Stimulated activated CD8-positive, alpha-beta memory T cell treated with anti-CD3 and anti-CD28 coated beads, Interleukin-4, amount 100 ng/mL, for 1 hour (primary cell): ENCODE results near the gene SPOCK1.

Experiments used
- DNase-seq, 2 donors: peaks; one replicate each; pipeline ENCODE4 v3.0.0-alpha.2; 2020; ENCODE audit warnings: low read depth in 2 of 2, low spot score in 1 of 2

The SPOCK1 gene

DNA sequence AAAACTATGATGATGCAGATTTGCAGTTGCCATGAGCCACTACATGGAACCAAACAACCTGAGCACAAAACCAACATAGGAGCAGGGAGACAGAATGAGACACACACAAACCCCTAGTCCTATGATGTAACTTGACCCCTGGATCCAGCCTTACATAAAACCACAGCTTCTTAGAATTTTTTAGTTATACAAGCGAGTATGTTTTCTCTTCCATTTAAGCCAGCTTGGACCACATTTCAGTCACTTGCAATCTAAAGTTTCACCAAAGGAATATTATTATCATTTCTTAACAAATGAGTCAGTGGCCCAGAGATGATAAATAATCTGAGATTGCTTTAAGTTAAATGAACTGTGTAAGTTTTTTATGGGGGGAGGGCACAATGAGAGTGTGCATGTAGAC lies 6.8 kb downstream of the SPOCK1 start:
- no peak for DNase-seq

DNA sequence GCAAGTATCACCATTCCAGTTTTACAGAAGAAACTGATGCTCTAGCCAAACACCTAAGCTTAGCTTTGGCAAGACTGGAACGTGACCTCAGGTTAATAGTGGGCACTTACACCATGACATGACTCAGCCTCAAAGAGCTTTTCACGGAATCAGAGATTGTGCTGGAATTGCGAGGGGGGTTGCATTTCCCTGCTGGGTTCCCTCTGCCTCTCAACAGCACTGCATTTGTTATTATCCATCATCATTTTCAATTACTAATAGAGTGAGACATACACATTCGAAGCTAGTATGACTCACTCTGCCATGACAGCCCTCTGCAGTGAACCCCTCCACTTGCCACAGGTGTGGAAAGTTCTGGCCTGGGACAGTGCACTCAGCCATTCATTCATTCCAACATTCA lies 8.0 kb downstream of the SPOCK1 start:
- DNase-seq = no peak

DNA sequence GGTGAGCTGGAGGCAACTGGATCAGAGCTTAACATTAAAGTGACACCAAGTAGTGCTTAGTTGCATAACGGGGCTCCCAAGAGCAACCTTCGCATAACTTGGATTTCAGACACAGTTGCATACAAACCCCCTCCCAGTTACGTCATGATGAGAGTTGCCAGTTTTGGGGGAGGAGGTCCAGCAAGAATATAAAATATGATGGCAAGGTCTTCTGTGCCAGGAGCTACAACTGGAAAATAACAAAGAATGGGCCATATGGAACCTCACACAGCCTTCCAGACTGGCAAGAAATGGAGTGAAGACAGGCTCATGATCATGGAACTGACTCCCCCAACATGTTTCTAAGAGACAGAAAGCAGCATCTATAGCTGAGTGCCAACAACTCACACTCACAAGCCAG lies 8.5 kb downstream of the SPOCK1 start:
- no peak for DNase-seq

- DNase-seq = no peak
Observed at GRCh38 chr5:137488974-137489373, 10.2 kb downstream of the SPOCK1 start.

GRCh38 chr5:137488516-137488915 lies 10.6 kb downstream of the SPOCK1 start:
- no peak for DNase-seq

DNA sequence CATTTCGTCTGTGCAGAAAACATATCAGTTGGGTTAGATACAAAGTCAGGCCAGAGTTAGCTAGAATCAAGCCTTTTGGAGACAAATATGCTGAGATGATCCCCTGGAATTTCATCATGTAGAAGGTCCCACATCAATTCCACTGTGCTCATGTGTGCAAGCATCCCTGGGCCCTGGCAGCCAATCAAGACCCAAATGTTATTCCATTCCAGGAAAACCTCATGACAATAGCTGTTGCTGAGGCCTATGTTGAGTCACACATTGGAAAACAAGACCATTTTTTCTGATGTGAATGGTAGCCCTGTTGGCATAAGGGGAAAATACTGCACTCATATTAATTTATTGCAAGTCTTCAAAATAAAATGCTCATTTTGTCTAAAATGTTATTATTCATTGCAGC lies 11.5 kb downstream of the SPOCK1 start:
- DNase-seq = no peak

DNA sequence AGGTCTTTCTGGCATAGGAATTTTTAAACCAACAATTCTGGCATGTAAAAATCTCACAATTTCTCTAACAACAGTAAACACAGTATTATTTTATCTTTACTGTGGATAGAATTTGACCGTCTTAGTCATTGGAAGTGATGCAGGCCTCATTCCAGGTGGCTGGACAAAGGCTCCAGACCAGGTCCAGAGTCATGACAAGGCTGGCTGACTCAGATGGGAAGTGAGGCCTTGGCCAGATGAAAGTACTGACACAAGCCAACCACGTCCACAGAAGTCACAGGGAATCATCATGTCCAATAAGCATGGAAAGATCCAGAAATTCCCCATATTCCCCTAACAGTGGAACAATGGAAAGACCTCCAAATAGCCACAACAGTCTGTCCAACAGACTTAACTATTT lies 12.4 kb downstream of the SPOCK1 start:
- DNase-seq = no peak

- no peak for DNase-seq
Observed at GRCh38 chr5:137481596-137481995, 17.5 kb downstream of the SPOCK1 start.

DNA sequence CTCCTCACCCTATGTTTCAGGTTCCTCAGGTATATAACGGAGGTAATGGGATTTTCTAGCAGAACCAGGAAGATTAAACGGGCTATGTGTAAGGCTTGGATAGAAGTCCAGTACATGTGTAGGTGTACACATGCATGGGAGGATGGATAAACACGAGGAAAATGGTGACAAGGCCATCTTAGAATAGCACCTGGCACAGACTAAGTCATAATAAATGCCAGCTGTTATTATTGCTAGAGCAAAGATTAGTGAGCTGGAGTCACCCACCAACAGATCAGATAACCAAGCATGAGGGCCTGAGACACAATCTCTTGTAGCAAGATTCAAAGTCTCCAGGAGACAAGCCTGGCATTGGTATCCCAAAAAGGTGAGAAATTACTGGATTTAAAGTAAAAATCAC lies 21.1 kb downstream of the SPOCK1 start:
- DNase-seq = no peak

DNA sequence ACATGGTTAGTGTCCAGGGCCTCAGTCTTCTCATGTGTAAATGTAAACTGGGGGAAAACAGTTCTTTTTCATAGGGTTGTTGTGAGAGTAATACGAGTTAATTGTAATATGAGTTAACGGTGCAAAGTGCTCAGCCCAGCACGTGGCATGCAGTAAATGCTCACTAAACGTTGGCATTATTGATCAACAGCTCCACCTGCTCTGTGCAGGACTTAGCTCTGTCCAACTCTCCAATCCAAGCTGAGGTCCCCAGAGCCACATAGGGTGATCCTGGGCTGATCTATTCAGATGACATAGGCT lies 28.3 kb downstream of the SPOCK1 start:
- no peak for DNase-seq

DNA sequence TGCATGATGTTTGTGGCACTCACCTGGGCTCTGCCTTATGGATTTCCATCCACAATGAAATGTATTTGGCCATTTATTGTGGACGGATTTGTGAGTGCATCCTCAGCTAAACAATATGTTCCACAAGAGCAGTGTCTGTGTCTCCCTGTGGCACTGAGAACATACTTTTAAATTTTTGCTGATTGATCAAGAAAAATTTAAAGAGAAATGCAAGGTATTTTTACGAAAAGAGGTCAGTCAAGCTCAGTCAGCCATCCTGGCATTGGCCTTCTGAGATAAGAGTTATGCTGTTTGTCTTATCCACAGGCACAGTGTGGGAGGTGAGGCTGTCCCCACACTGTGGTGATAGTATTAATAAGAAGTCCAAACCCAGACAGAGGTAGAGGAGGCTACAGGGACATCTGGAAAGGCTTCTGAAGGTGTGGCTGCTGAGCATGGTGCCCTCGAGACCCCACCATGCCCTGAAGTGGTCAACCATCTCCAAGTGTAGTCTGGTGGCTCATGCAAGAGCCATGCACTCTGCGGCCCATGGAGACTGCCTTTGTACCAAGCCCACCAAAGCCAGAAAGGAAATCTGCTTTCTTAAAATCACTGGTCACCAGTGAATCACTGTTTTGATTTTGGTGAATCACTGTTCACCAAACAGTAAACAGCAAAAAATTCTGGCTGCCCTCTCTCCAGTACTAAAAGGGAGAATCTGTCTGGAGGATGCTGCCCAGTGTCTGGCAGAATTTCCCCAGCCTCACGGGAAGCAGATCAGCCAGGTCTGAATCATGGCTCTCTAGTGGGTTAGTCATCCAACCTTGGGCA lies 28.8 kb downstream of the SPOCK1 start:
- no peak for DNase-seq

GRCh38 chr5:137466889-137467288 lies 32.2 kb downstream of the SPOCK1 start:
- no peak for DNase-seq

- no peak for DNase-seq
Observed at GRCh38 chr5:137465930-137466329, 33.2 kb downstream of the SPOCK1 start.

GRCh38 chr5:137462816-137463520 lies 36.2 kb downstream of the SPOCK1 start:
- DNase-seq = no peak

GRCh38 chr5:137462265-137462590 lies 36.9 kb downstream of the SPOCK1 start:
- DNase-seq = no peak

- no peak for DNase-seq
Observed at GRCh38 chr5:137461391-137462264, 37.5 kb downstream of the SPOCK1 start.

DNA sequence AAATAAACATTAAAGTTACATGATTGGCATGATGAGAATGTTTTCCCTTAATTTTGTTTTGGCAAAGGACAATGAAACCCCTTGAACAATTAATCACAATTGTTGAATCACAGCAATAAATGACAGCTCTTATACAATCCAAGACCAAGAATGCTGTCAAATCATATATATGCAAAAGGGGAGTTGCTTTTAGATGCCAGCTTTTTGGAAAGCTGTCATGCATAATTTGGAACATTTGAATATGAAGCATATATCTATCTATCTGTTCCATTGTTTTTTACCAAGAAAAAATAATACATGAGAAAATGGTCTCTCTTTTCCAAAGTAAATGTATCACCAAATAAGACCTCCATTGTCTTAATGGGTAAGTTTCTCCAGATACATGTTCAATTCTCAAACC lies 44.5 kb downstream of the SPOCK1 start:
- no peak for DNase-seq

DNA sequence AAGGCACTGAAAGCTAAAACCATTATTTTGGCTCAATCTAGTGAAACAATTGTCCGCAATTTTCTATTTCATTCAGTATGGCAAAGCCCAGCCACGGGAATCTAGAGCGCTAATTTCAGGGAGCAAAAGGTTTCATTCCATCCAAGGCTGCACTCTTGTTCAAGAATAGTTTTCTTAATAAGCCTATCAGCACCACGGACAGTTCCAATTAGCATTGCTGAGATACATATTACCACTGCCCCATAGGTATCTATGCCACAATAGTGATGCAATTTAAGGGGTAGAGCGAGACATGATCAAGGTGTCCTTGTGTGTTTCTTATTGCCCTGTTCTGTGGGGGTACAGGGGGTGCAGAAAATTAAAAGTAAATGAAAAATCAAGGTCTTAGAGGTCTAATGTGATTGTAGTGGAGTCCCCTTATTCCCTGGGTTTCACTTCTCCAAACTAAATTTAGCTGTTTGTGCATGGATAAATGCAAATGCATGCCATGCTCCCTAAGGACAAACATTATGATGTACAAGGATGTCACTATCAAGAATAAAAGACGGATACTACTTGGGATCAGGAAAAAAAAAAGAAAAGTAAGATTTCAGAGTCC lies 45.5 kb downstream of the SPOCK1 start:
- DNase-seq = no peak

GRCh38 chr5:137450759-137451158 lies 48.4 kb downstream of the SPOCK1 start:
- DNase-seq = no peak

DNA sequence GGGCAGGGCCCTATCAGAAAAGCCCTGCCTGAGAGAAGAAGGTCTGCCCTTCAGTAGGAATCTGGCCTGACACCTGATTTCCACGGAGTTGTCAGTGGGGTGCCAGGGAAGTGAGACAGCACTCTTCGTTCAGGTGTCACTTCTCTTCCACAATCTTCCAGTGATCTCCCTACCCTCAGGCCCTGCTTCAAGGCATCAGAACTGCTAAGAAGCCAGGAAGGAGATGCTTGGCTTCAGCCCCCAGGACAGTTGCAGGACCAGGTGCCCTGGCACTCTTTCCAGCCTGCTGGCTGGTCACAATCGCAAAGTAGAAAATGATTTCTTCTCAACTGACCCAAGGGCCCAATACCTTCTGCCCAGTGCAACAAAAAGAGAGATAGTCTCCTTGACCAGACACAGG lies 50.3 kb downstream of the SPOCK1 start:
- no peak for DNase-seq

DNA sequence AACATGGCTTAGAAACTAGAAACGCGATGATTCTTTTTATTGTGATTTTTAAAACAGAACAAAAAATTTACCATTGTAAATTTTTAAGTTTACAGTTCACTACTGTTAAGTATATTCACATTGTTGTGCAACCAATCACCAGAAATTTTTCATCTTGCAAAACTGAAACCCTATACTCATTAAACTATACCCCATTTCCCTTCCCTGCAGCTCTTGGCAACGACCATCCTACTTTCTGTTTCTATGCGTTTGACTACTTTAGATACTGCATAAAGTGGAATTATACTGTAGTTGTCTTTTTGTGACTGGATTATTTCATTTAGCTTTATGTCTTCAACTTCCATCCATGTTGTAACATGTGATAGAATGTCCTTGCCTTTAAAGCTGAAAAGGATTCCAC lies 52.5 kb downstream of the SPOCK1 start:
- no peak for DNase-seq

- no peak for DNase-seq
Observed at GRCh38 chr5:137446151-137446550, 53.0 kb downstream of the SPOCK1 start.
